GM18519 (cell line): ENCODE measurements around the gene POTEH.
"Not testable (repeated sequence)": the region's sequence is repeated elsewhere in the genome, so short reads cannot be mapped to it uniquely, and the experiment has no call there.

ENCODE experiments used
- ATAC-seq: cut with Tn5 transposase; IDR thresholded peaks from one replicate; pipeline ENCODE4 v1.9.1; 2021; ENCODE audit warnings: mild to moderate bottlenecking, moderate library complexity; ENCODE audit not compliant: unreplicated experiment, low FRiP score

Gene POTEH

DNA sequence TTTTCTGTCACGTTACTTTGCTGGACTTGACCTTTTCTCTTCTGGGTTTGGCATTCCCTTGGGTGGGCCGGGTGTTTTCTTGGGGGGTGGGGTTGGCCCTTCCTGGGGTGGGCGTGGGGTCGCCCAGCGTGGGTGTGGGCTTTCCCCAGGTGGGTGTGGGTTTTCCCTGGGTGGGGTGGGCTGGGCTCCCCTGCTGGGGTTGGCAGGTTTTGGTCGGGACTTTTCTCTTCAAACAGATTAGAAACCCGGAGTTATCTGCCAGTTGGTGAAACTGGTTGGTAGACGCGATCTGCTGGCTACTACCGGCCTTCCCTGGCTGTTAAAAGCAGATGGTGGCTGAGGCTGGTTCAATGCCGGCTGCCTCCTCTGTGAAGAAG, at the start of gene POTEH:
Gene POTEH, plus strand, starts transcription at position 278 of the 377 bp plus-strand sequence. Its CDS starts 52 bp downstream, at position 330.
- ATAC-seq = not testable (repeated sequence)

DNA sequence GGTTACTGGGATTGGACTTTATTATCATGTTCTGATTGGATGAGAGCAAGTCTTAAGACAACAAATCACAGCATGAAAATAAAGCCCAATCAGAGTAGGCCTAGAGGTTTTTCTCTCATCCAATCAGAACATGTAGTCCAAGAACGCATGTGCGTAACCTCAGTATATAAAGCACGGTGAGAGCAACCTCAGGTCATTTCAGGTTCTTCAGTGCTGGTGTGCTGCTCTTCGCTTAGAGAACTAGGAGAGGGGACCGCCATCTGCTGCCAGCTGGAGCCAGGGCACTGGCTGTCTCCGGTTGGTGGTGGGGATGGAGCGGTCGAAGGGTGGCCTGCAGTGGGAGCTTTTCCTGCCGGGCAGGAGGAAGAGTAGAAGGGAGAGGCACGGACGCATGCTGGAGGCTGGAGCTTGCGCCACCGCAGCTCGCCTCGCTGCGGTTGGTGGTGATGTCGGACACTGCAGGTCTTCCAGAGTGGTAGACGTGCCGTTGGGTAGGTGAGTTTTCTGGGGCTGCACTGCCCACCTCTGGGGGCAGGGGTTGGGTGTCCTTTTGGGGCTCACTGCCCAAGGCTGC, 47.5 kb upstream of the POTEH start:
- ATAC-seq = not testable (repeated sequence)

DNA sequence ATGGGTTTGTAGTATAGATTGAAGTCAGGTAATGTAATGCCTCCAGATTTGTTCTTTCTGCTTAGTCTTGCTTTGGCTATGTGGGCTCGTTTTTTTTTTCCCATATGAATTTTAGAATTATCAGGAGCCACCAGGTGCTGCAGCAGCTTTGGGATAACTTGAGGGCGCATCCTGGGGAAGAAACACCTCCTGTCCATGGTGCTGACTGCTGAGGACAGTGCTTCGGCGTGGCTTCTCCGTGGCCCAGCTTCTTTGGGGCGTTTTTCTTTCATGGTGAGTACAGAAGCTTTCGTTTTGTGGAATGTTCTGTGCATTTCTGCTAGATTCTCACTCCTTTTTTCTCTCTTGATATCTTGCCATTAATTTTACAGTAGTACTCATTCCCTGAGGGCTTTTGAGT, 37.9 kb upstream of the POTEH start:
- ATAC-seq = not testable (repeated sequence)

DNA sequence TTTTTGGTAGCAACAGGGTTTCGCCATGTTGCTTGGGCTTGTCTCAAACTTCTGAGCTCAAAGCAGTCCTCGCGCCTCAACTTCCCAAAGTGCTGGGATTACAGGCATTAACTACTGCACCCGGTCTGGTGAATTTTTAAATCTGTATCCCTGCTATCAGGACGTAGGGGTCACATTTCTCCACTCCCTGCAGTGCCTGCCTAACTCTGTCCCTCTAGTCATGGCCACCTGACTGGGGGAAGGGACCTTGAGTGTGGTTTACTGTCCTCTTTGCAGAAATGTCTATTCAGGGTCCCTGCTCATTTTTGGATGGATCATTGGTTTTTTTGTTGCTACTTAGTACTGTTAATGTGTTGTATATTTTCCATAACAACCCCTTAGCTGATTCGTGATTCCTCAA, 37.1 kb upstream of the POTEH start:
- ATAC-seq = not testable (repeated sequence)

DNA sequence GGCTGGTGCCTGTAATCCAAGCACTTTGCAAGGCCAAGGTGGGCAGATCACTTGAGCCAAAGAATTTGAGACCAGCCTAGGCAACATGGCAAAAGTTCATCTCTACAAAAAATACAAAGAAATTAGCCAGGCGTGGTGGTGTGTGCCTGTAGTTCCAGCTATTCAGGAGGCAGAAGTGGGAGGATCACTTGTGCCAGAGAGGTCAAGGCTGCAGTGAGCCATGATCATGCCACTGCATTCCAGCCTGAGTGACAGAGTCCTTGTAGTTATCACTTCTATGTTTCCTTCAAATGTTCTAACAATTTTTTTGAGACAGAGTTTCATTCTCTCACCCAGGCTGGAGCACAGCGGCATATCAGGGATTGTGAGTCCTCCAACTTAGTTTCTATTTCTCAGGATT, 36.6 kb upstream of the POTEH start:
- not testable (repeated sequence) for ATAC-seq

DNA sequence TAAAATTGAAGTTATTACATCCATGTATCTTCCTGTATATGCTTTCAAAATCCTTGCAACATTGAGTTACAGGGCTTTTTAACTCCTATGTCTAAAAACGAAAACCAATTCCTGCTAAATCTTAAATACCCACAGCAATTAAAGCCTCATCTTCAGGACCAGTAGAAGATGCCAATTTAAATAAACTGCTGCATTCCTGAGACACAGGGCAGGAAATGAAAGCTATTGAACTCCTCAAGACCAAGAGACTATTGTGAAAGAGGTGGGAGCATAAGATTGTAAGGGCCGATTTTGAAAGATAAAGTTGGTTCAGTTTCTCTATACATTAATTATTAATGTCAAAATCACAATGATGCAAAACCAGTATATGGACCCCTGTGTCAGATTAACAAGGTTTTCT, 28.7 kb upstream of the POTEH start:
- not testable (repeated sequence) for ATAC-seq

DNA sequence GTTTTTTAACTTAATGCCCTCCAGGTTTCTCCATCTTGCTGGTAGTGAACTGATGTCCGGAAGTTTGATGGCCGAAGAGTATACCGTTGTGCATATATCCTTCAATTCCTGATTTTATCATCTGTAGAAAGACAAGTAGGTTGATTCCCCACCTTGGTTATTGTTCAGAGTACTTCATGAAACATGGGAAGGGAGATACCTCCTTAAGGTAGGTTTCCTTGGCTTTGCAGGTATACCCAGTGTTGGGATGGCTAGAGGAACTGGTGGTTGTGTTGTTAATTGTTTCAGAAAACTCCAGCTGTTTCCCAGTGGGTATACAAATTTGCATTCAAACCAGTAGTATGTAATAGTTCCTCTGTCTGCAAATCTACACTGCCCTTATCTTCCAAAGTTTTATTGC, 25.1 kb upstream of the POTEH start:
- ATAC-seq = not testable (repeated sequence)

DNA sequence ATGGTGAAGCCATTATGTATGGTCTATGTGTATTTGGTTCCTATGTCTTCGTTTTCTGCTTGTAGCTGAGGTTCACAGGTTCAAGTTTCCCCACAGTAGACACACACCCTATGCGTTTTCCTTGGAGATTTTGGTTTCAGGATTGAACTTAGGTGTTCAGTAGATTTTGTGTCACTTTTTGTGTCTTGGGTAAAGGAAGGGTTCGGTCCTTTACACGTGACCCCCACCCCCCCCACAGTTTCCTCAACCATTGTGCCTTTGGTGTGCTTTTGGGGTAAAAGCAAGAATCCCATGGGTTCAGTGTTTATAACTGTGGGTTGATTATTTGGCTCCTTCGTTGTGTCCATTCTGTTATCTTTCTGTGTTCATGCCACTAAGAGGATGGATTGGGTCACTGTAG, 24.3 kb upstream of the POTEH start:
- ATAC-seq = not testable (repeated sequence)

DNA sequence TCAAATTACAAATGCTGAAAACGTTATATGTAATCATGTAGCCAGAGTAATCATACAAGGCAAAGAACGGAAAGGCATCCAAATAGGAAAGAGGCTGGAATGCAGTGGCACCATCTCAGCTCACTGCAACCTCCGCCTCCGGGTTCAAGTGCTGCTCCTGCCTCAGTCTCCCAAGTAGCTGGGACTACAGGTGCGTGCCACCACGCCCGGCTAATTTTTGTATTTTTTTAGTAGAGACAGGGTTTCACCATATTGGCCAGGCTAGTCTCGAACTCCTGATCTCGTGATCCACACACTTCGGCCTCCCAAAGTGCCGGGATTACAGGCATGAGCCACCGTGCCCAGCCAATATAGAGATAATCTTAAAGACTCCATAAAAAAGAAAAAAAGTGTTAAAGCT, 20.4 kb upstream of the POTEH start:
- ATAC-seq = not testable (repeated sequence)

DNA sequence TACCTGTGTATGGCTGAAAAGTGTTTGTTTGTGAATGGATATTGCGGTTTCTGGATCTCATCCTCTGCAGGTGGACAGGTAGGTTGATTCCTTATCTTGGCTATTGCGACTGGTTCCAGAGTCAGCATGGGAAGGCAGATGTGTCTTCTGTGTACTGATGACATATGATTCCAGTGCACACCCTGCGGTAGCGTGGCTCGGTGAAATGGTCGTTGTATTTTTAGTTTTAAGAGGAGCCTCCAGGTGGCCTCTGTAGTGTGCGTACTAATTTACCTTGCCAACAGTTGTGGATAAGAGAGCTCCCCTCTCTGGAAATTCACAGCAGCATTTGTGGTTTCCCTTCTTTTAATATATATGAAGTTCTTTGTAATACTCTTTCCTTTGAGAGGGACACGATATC, 10.1 kb upstream of the POTEH start:
- ATAC-seq = not testable (repeated sequence)

DNA sequence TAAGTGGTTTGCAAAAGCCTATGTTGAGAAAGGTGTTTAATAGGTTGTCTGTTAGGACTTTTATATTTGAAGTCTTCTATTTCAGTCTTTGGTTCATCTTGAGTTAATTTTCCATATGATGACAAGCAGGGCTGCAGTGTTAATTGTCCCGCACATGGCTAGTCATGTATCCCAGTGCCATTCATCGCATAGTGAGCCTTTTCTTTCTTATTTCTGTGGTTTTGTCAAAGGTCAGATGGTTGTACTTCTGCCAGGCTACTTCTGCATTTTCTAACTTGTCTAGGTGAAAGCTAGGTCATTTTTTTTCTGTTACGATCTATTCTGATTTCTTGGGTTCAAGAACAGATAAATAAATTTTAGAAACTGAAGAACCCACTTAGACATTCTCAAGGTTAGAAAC, 5.7 kb upstream of the POTEH start:
- ATAC-seq = not testable (repeated sequence)

DNA sequence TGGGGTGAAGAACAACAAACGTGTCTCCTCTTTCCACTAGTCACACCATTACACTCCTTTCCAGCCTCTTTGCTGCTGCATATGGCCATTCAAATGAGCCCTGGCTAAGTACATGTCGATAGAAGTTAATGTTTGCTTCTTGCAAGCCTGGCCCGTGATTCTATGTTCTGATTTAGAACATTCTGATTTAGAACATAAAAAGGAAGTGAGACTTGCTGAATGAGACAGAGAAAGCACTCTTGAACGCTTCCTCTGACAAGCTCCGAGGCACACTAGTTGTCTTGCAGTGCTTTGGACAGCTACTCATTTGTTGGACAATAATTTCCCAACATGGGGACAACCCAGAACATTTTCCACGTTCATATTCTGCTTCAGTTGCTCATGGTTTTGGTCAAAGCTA, 5.1 kb upstream of the POTEH start:
- ATAC-seq = peak; percentile 59

DNA sequence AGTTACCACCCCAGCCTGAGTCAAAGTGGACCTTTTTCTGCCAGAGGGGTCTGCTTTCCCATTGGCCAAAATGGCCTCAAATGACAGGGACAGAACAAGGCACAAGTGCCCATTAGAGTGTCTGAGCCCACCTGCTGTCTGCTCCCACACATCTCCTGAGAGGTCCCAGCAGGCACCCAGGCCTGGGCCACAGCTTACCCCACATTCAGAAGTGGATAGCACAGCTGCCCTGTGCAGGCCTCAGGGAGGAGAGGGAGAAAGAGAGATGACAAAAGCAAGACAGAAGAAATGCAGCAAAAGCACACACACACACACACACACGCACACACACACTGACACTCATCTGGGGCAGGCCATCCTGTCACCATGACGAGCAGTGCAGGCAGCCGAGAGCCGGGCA, 4.2 kb upstream of the POTEH start:
- ATAC-seq = not testable (repeated sequence)

DNA sequence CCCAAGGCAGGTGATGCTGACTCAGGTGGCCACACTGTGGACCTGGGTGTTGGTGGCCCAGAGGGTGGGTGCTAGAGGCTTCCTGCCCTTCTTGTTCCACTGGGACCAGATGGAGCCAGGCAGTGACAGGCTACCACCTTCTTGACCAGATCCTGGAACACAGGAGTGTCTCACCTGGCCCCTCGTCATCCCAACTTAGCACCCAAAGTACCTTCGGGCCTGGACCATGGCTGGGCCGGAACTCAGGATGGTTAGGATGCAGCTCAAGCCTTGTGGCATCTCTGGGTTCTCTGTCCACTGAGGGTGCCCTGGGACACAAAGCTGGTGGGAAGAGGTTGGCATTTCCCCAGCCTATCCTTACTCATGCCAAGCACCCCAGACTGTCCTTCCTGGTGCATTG, 2.7 kb upstream of the POTEH start:
- not testable (repeated sequence) for ATAC-seq

DNA sequence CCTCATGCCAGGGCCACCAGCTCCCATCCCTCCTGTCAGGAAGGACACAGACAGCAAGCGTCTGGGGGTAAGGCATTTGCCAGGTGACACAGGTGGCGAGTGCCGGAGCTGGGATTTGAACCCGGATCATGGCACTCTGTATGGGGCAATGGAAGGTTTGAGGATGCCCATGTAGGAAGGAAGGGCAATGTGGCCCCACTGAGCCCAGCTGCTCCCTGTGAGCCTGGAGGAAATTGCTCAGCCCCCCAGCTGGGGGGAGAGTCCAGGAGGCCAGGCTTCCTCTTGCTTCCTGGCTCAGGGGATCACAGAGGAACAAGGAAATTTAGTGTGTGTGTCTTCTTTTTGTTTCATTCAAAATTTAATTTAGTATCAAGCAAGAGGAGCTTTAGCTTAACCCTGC, 2.1 kb upstream of the POTEH start:
- ATAC-seq = not testable (repeated sequence)

DNA sequence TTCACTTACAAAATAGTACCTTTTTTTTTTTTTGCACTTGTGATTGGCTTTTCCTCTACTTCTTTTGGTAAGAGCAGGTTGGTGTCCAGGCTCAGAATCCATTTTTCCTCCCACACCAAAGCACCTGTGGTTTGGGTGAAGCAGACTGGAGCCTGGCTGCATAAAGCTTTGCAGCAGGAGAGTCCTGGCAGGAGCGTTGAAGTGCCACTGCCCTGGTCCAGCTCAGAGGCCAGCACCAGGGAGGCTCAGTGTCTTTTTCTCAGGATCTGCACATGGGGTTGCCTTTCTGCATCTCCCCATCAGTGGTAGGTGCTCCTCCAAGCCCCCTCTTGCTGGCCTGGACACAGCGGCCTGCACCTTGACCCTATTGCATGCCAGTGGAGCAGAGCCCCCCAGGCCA, 1.7 kb upstream of the POTEH start:
- ATAC-seq = not testable (repeated sequence)

DNA sequence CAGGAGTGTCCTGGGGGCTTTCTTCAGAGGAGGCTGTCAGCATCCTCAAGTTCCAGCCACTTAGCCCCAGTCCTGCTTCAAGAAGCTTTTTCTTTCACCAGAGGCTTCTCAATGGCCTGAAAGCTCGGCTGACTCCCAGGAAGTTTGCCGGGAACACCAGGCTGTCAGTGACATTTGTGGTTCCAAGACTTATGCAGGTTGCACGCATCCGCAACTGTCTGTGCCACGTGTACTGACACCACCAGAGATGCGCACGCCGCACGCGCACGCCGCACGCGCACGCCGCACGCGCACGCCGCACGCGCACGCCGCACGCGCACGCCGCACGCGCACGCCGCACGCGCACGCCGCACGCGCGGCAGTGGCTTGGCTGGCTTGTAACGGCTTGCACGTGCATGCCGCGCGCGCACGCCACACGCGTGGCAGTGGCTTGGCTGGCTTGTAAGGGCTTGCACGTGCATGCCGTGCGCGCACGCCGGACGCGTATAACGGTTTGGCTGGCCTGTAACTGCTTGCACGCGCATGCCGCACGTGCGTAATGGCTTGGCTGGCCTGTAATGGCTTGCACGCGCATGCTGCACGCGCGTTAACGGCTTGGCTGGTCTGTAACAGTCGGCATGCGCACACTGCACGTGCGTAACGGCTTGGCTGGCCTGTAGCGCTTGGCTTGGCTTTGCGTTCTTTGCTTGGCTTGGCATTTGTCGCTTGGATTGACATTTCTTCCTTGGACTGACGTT, 646 bp upstream of the POTEH start:
- not testable (repeated sequence) for ATAC-seq

DNA sequence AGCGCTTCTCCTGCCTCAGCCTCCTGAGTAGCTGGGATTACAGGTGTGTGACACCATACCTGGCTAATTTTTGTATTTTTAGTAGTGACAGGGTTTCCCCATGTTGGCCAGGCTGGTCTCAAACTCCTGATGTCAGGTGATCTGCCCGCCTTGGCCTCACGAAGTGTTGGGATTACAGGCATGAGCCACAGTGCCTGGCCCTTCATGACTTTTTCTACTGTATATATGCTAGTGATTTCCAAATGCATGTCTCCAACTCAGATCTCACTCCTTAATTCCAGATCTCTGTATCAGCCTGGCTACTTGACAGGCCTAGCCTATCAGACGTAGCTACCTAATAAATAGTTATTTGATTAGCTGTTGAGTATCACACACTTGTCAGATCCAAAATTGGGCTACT, 23.8 kb downstream of the POTEH start:
- not testable (repeated sequence) for ATAC-seq

DNA sequence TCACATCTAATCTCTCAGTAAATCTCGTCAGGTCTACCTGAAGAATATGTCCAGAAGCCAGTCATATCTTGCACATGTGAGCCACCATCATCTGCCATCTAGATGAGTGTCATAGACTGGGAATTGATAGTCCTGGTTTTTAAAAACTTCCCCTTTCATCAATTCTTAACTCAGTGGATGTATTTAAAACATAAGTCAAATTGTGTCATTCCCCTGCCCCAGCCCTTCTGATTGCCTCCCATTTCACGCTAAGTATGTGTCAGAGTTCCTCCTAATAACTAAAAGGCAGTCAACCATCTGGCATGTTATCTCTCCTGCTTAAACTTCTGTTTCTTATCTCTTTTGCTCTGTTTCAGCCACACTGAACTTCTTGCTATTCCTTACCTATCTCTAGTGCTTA, 24.3 kb downstream of the POTEH start:
- ATAC-seq = not testable (repeated sequence)

DNA sequence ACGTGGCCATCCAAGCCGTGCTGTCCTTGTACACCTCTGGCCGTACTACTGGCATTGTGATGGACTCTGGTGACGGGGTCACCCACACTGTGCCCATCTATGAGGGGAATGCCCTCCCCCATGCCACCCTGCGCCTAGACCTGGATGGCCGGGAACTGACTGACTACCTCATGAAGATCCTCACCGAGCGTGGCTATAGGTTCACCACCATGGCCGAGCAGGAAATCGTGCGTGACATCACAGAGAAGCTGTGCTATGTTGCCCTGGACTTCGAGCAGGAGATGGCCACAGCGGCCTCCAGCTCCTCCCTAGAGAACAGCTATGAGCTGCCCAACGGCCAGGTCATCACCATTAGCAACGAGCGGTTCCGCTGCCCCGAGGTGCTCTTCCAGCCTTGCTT, 32.1 kb downstream of the POTEH start:
- ATAC-seq = not testable (repeated sequence)

DNA sequence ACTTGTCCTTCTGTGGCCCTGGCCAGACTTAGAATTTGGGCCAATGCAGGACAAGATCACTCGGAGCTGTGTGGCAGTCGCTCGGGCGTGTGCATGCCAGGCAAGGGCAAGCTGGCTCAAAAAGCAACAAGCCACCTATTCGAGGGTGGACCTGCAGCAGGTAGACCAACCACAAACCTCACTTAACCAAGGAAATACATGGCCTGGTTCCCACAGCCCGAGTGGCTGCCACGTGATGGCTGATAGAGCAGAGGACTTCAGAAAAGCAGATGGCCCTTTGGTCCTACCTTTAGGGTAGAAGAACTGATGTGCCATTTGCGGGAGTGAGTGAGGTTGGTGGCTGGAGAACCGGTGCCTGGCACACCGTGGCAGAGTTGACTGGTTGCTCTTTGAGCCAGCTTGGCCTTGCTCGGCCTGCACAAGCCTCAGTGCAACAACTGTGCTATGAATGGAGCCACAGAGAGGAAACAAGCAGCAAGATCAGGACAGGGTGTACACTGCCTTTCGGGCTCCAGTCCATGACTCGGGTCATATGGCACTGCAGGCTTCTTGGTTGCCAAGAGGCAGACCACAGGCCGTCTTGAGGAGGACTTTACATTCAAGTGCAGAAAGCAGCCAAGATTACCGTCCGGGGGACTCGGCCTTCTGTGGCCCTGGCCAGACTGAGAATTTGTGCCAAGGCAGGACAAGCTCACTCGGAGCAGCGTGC, 39.5 kb downstream of the POTEH start:
- not testable (repeated sequence) for ATAC-seq
